K562 (cell line): Measurements from ENCODE around the gene NDUFS6. TPM values are rescaled to one million over a fixed set of nuclear protein-coding genes. Genes with fewer than 3 reads are reported as not detected.

Source experiments
- ATF7 ChIP-seq: fragments of 450-650 bp; IDR thresholded peaks from 2 replicates; pipeline ENCODE4 v1.7.1; 2014; ENCODE audit warnings: mild to moderate bottlenecking, moderate library complexity
- DMBX1 ChIP-seq: fragments of 250-450 bp; sonication (Bioruptor Pico); IDR thresholded peaks from 2 replicates; pipeline ENCODE4 v1.8.0; 2022; ENCODE audit warnings: inconsistent platforms, mild to moderate bottlenecking, moderate library complexity, borderline replicate concordance
- ETV5 ChIP-seq: sonication (generic); formaldehyde crosslinking; IDR thresholded peaks from 2 replicates; pipeline ENCODE4 v1.4.0; 2020; ENCODE audit warnings: low read depth, mild to moderate bottlenecking, missing genetic modification reagents
- EWSR1 ChIP-seq: fragments of 450-650 bp; IDR thresholded peaks from 2 replicates; pipeline ENCODE4 v1.6.1; 2018; ENCODE audit warnings: borderline replicate concordance, mild to moderate bottlenecking, low read depth, moderate library complexity; ENCODE audit not compliant: partially characterized antibody
- FOXM1 ChIP-seq, 2 experiments: fragments of 450-650 bp in 1 of 2; sonication (generic) in 1 of 2; formaldehyde crosslinking in 1 of 2; IDR thresholded peaks; 2 replicates each; pipeline versions ENCODE4 v1.6.1 to v1.9.0; 2017 to 2022; ENCODE audit warnings: low read depth in 2 of 2, mild to moderate bottlenecking in 2 of 2, missing genetic modification reagents in 1 of 2, moderate library complexity in 1 of 2
- HCFC1 ChIP-seq: IDR thresholded peaks from 2 replicates; pipeline ENCODE4 v1.6.1; 2012; ENCODE audit warnings: low read depth, low read length, improper control_type of control experiment
- L3MBTL2 ChIP-seq: fragments of 450-650 bp; IDR thresholded peaks from 2 replicates; pipeline ENCODE4 v1.6.1; 2016; ENCODE audit warnings: mild to moderate bottlenecking, moderate library complexity
- MEIS2 ChIP-seq: fragments of 450-650 bp; IDR thresholded peaks from 2 replicates; pipeline ENCODE4 v1.6.1; 2014; ENCODE audit warnings: mild to moderate bottlenecking; ENCODE audit not compliant: partially characterized antibody
- NCOA6 ChIP-seq: fragments of 450-650 bp; IDR thresholded peaks from 2 replicates; pipeline ENCODE4 v1.6.1; 2017; ENCODE audit warnings: mild to moderate bottlenecking
- POLR2H ChIP-seq: IDR thresholded peaks from 2 replicates; pipeline ENCODE4 v1.6.1; 2016; ENCODE audit warnings: missing genetic modification characterization, low read depth, mild to moderate bottlenecking, control low read depth, missing compliant biosample characterization, moderate library complexity
- RBBP5 ChIP-seq: fragments of 200-600 bp; sonication (generic); IDR thresholded peaks from 2 replicates; pipeline ENCODE4 v1.6.1; 2012; ENCODE audit warnings: borderline replicate concordance, mild to moderate bottlenecking, low read length, control low read depth, inconsistent platforms; ENCODE audit not compliant: insufficient read depth, poor library complexity, severe bottlenecking
- RBM25 ChIP-seq: fragments of 200-400 bp; formaldehyde crosslinking; IDR thresholded peaks from 2 replicates; pipeline ENCODE4 v1.6.1; 2018; ENCODE audit warnings: low read length, low read depth, moderate library complexity; ENCODE audit not compliant: severe bottlenecking
- RUNX1 ChIP-seq: sonication (generic); IDR thresholded peaks from 2 replicates; pipeline ENCODE4 v1.6.1; 2016; ENCODE audit warnings: antibody characterized with exemption, low read depth
- SIN3A ChIP-seq, 2 experiments: fragments of 150-350 bp in 1 of 2; IDR thresholded peaks; 2 replicates each; pipeline ENCODE4 v1.6.1; 2011 to 2016; ENCODE audit warnings: borderline replicate concordance in 2 of 2, low read depth in 2 of 2, low read length in 2 of 2, mild to moderate bottlenecking in 2 of 2, moderate library complexity in 2 of 2; ENCODE audit not compliant: control insufficient read depth in 1 of 2
- SMAD4 ChIP-seq: fragments of 250-450 bp; sonication (Bioruptor Pico); conservative IDR thresholded peaks from 2 replicates; pipeline ENCODE4 v1.8.0; 2021; ENCODE audit warnings: inconsistent platforms, mild to moderate bottlenecking, moderate library complexity
- SRSF9 ChIP-seq: fragments of 200-400 bp; formaldehyde crosslinking; IDR thresholded peaks from 2 replicates; pipeline ENCODE4 v1.6.1; 2017; ENCODE audit warnings: low read depth, low read length, borderline replicate concordance
- polyA plus RNA-seq, 8 experiments: library from polyadenylated mRNA; depleted of rRNA in 4 of 8; stranded (reverse) in 5 of 8; unstranded in 3 of 8; fragments of >200 nt; fragmentation: Nextera tagmentation in 2 of 8; fragmentation: Illumina TruSeq in 1 of 8; extraction: Ambion mirVana in 2 of 8; extraction: Trizol in 1 of 8; gene quantifications; 2 replicates each; pipeline versions ENCODE4 v1.2.1 to v1.2.3, GENCODE V29; 2011 to 2014; ENCODE audit warnings: inconsistent platforms in 1 of 8, missing spikeins in 1 of 8
- total RNA-seq, 7 experiments: library from RNA; depleted of rRNA in 6 of 7; stranded (reverse); fragments of >200 nt in 6 of 7; fragmentation: Illumina TruSeq in 2 of 7; extraction: Trizol in 2 of 7; gene quantifications; 2 replicates each; pipeline versions ENCODE4 v1.2.1 to v1.2.3, GENCODE V29; 2011 to 2021; ENCODE audit warnings: low replicate concordance in 1 of 7
- TF ChIP-seq, protein P1 (sequence below): fragments of 250-450 bp; sonication (Bioruptor Pico); IDR thresholded peaks from 2 replicates; pipeline ENCODE4 v1.8.0; 2021; ENCODE audit warnings: moderate library complexity, mild to moderate bottlenecking, inconsistent platforms
- TF ChIP-seq, protein P2 (sequence below): IDR thresholded peaks from 2 replicates; pipeline ENCODE4 v1.6.1; 2014; ENCODE audit warnings: antibody characterized with exemption
- TF ChIP-seq, protein P3 (sequence below), 3 experiments: fragments of 200-800 bp in 1 of 3; fragments of 250-450 bp in 1 of 3; fragments of 450-650 bp in 1 of 3; sonication (Bioruptor Pico) in 1 of 3; sonication (Bioruptor generic) in 1 of 3; formaldehyde crosslinking in 1 of 3; IDR thresholded peaks; 2 replicates each; pipeline versions ENCODE4 v1.6.1 to v1.8.0; 2016 to 2022; ENCODE audit warnings: mild to moderate bottlenecking in 2 of 3, missing genetic modification characterization in 2 of 3, missing compliant biosample characterization in 1 of 3, moderate library complexity in 1 of 3
- TF ChIP-seq, protein P4 (sequence below): sonication (generic); formaldehyde crosslinking; IDR thresholded peaks from 2 replicates; pipeline ENCODE4 v1.8.0; 2022; ENCODE audit warnings: mild to moderate bottlenecking, missing genetic modification reagents

NDUFS6 gene
- total and polyA plus RNA-seq, 9 of the 15 experiments (the other 6 are each of a cell fraction or from before 2014, with no cell fraction given) = 36.1 to 291 (median 77.0) TPM

GRCh38 chr5:1799602-1800471, 1.4 kb upstream of the NDUFS6 start, which contains the start of gene MRPL36 (continued):
- TF ChIP-seq HCFC1 = peak; percentile 86
- TF ChIP-seq, protein P1, sequence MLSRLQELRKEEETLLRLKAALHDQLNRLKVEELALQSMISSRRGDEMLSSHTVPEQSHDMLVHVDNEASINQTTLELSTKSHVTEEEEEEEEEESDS (CRISPR knock-in tag) = no peak
- TF ChIP-seq EWSR1 = no peak
- peak; percentile 64 for TF ChIP-seq ATF7
- no peak; the same call in 1 of the 2 replicates for TF ChIP-seq L3MBTL2
- TF ChIP-seq RBM25 = no peak
- peak; percentile 58; the same call in 1 of the 2 replicates for TF ChIP-seq POLR2H (tag)
- no peak for TF ChIP-seq RUNX1
- TF ChIP-seq, protein P2, sequence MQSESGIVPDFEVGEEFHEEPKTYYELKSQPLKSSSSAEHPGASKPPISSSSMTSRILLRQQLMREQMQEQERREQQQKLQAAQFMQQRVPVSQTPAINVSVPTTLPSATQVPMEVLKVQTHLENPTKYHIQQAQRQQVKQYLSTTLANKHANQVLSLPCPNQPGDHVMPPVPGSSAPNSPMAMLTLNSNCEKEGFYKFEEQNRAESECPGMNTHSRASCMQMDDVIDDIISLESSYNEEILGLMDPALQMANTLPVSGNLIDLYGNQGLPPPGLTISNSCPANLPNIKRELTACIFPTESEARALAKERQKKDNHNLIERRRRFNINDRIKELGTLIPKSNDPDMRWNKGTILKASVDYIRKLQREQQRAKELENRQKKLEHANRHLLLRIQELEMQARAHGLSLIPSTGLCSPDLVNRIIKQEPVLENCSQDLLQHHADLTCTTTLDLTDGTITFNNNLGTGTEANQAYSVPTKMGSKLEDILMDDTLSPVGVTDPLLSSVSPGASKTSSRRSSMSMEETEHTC = peak; percentile 80
- no peak for TF ChIP-seq ETV5 (CRISPR knock-in tag)
- 0 out of 2 replicates have a peak, but pooled peaks have one; percentile 10 for TF ChIP-seq FOXM1 (IDR thresholded peaks at IDR 0.05; ENCODE audit: low read depth)
- peak; percentile 30; the same call in 1 of the 2 replicates for TF ChIP-seq FOXM1 (CRISPR knock-in tag; IDR thresholded peaks at IDR 0.05; ENCODE audit: low read depth)
- TF ChIP-seq SMAD4 = no peak
- TF ChIP-seq NCOA6 = peak; percentile 84; the same call in 1 of the 2 replicates
- TF ChIP-seq SRSF9 = no peak
- TF ChIP-seq MEIS2 = peak; percentile 83
- TF ChIP-seq, protein P3, sequence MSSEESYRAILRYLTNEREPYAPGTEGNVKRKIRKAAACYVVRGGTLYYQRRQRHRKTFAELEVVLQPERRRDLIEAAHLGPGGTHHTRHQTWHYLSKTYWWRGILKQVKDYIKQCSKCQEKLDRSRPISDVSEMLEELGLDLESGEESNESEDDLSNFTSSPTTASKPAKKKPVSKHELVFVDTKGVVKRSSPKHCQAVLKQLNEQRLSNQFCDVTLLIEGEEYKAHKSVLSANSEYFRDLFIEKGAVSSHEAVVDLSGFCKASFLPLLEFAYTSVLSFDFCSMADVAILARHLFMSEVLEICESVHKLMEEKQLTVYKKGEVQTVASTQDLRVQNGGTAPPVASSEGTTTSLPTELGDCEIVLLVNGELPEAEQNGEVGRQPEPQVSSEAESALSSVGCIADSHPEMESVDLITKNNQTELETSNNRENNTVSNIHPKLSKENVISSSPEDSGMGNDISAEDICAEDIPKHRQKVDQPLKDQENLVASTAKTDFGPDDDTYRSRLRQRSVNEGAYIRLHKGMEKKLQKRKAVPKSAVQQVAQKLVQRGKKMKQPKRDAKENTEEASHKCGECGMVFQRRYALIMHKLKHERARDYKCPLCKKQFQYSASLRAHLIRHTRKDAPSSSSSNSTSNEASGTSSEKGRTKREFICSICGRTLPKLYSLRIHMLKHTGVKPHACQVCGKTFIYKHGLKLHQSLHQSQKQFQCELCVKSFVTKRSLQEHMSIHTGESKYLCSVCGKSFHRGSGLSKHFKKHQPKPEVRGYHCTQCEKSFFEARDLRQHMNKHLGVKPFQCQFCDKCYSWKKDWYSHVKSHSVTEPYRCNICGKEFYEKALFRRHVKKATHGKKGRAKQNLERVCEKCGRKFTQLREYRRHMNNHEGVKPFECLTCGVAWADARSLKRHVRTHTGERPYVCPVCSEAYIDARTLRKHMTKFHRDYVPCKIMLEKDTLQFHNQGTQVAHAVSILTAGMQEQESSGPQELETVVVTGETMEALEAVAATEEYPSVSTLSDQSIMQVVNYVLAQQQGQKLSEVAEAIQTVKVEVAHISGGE (CRISPR knock-in tag; IDR thresholded peaks at IDR 0.05) = peak in 1 of 3 experiments; percentile 75; a peak in 2 of 6 replicates
- TF ChIP-seq RBBP5 = peak; percentile 42
- TF ChIP-seq, protein P4, sequence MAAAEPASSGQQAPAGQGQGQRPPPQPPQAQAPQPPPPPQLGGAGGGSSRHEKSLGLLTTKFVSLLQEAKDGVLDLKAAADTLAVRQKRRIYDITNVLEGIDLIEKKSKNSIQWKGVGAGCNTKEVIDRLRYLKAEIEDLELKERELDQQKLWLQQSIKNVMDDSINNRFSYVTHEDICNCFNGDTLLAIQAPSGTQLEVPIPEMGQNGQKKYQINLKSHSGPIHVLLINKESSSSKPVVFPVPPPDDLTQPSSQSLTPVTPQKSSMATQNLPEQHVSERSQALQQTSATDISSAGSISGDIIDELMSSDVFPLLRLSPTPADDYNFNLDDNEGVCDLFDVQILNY (CRISPR knock-in tag) = no peak
- peak in 1 of 2 experiments; percentile 22; a peak in 1 of 4 replicates for TF ChIP-seq SIN3A (IDR thresholded peaks at IDR 0.05; ENCODE audit: borderline replicate concordance in 2 of 2, control insufficient read depth in 1 of 2, low read depth in 2 of 2, low read length in 2 of 2)
- TF ChIP-seq DMBX1 (CRISPR knock-in tag) = no peak
